ENCODE measurements around the gene SZT2. TPM values are rescaled to one million over a fixed set of nuclear protein-coding genes. Genes with fewer than 3 reads are reported as not detected.
A peak's percentile ranks its signal among the peaks of the same experiment; 100 is the strongest.

SZT2 gene
- total RNA-seq, 2 experiments from 2014 or later, result 52.2 to 60.2 TPM

GRCh38 chr1:43446881-43447835 lies 57.5 kb downstream of the SZT2 start:
- Mint-ChIP-seq H3K27me3 (no peaks in the 10 kb centered on the region), H3K4me3 (no peak overlapping the region), H3K27ac (no peak overlapping the region), H3K9me3 (ENCODE audit: low read depth) (no peaks in the 10 kb centered on the region), H3K4me1 (no peaks in the 10 kb centered on the region), H3K36me3 (peaks cover 18% of the 10 kb centered on the region)
- ATAC-seq (no peak), DNase-seq (no peak)
- CTCF ChIA-PET, result no interaction called here

- DNase-seq (no peak), ATAC-seq (no peak)
- Mint-ChIP-seq H3K9me3 (ENCODE audit: low read depth) (no peaks in the 10 kb centered on the region), H3K27ac (no peak overlapping the region), H3K4me3 (no peak overlapping the region), H3K4me1 (peaks cover 2% of the 10 kb centered on the region), H3K27me3 (no peaks in the 10 kb centered on the region), H3K36me3 (peaks cover 23% of the 10 kb centered on the region)
- CTCF ChIA-PET, result no interaction called here
These were observed 58.4 kb downstream of the SZT2 start for GRCh38 chr1:43447891-43448708.

- CTCF ChIA-PET, result no interaction called here
- H3K9me3 Mint-ChIP-seq (ENCODE audit: low read depth), result no peaks in the 10 kb centered on the region
- DNase-seq (no peak), ATAC-seq (no peak)
- H3K27me3 Mint-ChIP-seq, result no peaks in the 10 kb centered on the region
- H3K4me3 Mint-ChIP-seq, result no peak overlapping the region
- peaks cover 6% of the 10 kb centered on the region for H3K4me1 Mint-ChIP-seq
- H3K36me3 Mint-ChIP-seq, result peaks cover 21% of the 10 kb centered on the region
- no peak overlapping the region for H3K27ac Mint-ChIP-seq
These were observed 59.4 kb downstream of the SZT2 start for GRCh38 chr1:43448955-43449707.

DNA sequence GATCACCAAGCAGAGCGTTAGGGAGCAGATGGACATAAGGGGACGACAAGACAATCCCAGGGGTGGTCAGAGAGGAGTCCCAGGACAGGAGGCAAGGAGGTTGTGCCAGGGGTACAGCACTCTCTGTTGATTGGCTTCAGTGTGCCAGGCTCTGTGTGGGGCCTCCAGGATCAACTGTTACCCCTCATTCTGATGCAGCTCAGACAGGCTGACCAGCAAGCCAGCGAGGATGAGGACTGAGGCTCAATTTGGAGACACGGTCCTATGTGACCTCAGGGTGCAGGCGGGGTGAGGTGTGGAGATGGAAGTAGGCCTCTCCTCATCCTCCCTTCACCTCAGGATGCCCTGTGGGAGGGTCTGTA lies 60.0 kb downstream of the SZT2 start:
- Mint-ChIP-seq H3K4me1 (peaks cover 11% of the 10 kb centered on the region), H3K9me3 (ENCODE audit: low read depth) (no peaks in the 10 kb centered on the region), H3K4me3 (no peak overlapping the region), H3K27me3 (peaks cover 5% of the 10 kb centered on the region), H3K36me3 (peaks cover 21% of the 10 kb centered on the region), H3K27ac (no peak overlapping the region)
- CTCF ChIA-PET, result no interaction called here
- ATAC-seq (no peak), DNase-seq (peak; percentile 36)

- DNase-seq, result no peak
- no peak overlapping the region for H3K4me3 Mint-ChIP-seq
- no peak for ATAC-seq
- CTCF ChIA-PET, result no interaction called here
- no peaks in the 10 kb centered on the region for H3K9me3 Mint-ChIP-seq (ENCODE audit: low read depth)
- peaks cover 21% of the 10 kb centered on the region for H3K36me3 Mint-ChIP-seq
- H3K27me3 Mint-ChIP-seq, result peaks cover 12% of the 10 kb centered on the region
- H3K4me1 Mint-ChIP-seq, result peaks cover 11% of the 10 kb centered on the region
- no peak overlapping the region for H3K27ac Mint-ChIP-seq
These were observed 60.7 kb downstream of the SZT2 start for GRCh38 chr1:43450251-43450941.

DNA sequence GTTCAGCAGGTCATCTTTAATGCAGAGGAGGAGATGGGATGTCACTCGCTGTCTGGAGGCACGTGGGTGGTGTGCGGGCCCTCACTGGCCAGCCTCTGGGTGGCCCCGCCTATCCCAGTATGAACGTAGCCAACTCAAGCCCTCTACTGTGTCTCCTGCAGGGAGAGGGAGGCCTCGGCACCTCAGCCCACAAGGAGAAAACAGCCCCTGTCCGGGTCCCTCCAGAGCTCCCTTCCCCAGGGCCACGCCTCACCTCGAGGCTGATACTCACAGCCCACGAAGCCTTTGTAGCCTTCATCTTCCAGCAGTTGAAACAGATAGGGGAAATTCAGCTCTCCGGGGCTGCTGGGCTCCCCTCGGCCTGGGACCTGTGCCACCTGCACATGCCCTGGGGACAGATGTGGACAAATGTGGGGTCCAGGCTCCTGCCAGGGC lies 61.5 kb downstream of the SZT2 start:
- CTCF ChIA-PET, result no interaction called here
- H3K4me3 Mint-ChIP-seq, result no peak overlapping the region

GRCh38 chr1:43451701-43452532 lies 62.2 kb downstream of the SZT2 start:
- no peak overlapping the region for H3K27ac Mint-ChIP-seq
- CTCF ChIA-PET, result no interaction called here
- no peak overlapping the region for H3K4me3 Mint-ChIP-seq
- H3K27me3 Mint-ChIP-seq, result peaks cover 24% of the 10 kb centered on the region
- ATAC-seq (no peak), DNase-seq (no peak)
- H3K36me3 Mint-ChIP-seq, result peaks cover 16% of the 10 kb centered on the region
- no peaks in the 10 kb centered on the region for H3K9me3 Mint-ChIP-seq (ENCODE audit: low read depth)
- H3K4me1 Mint-ChIP-seq, result peaks cover 11% of the 10 kb centered on the region

More for the DNA sequence above, 61.5 kb downstream of the SZT2 start:
- DNase-seq (no peak), ATAC-seq (no peak)
- Mint-ChIP-seq H3K4me1 (peaks cover 11% of the 10 kb centered on the region), H3K27me3 (peaks cover 18% of the 10 kb centered on the region), H3K27ac (no peak overlapping the region), H3K36me3 (peaks cover 20% of the 10 kb centered on the region), H3K9me3 (ENCODE audit: low read depth) (no peaks in the 10 kb centered on the region)

DNA sequence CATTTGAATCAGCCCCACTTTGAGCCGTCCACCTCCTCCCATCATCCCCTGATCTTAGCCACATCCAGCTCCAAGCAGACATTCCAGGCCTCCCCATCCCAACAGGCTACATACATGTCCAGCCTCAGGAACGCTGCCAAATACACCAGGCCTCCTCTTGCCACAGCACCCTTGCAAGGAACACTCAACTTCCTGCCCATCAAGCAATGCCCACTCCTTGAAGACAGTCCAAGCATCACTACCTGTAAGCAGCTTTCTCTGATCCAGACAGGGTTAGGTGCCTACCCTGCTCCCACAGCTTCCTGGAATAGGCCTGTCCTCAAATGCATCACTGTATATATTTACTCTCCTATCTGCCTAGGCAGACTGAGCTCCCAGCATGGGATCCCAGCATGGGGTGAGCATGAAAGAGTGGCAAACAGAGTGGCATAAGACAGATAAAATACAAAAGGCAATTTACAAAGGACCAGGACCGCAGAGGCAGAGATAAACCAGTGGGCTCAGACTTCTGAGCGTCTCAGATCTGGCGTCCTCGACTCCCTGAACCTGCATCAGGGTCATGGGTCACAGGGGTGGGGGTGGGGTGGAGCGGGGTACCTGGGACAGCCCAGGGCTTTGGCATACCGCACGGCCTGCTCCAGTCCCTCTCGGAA lies 63.2 kb downstream of the SZT2 start:
- DNase-seq (no peak), ATAC-seq (no peak)
- CTCF ChIA-PET, result interaction anchor here (0.8 kb wide), 1 partner anchor 38 kb away, joined by 3 read pairs; no protein-coding TSS in a partner anchor
- H3K27ac Mint-ChIP-seq, result peak overlapping the region; percentile 42
- H3K4me1 Mint-ChIP-seq, result peaks cover 11% of the 10 kb centered on the region
- H3K4me3 Mint-ChIP-seq, result peak overlapping the region; percentile 44
- H3K36me3 Mint-ChIP-seq, result peaks cover 13% of the 10 kb centered on the region
- H3K9me3 Mint-ChIP-seq (ENCODE audit: low read depth), result no peaks in the 10 kb centered on the region
- peaks cover 32% of the 10 kb centered on the region for H3K27me3 Mint-ChIP-seq

DNA sequence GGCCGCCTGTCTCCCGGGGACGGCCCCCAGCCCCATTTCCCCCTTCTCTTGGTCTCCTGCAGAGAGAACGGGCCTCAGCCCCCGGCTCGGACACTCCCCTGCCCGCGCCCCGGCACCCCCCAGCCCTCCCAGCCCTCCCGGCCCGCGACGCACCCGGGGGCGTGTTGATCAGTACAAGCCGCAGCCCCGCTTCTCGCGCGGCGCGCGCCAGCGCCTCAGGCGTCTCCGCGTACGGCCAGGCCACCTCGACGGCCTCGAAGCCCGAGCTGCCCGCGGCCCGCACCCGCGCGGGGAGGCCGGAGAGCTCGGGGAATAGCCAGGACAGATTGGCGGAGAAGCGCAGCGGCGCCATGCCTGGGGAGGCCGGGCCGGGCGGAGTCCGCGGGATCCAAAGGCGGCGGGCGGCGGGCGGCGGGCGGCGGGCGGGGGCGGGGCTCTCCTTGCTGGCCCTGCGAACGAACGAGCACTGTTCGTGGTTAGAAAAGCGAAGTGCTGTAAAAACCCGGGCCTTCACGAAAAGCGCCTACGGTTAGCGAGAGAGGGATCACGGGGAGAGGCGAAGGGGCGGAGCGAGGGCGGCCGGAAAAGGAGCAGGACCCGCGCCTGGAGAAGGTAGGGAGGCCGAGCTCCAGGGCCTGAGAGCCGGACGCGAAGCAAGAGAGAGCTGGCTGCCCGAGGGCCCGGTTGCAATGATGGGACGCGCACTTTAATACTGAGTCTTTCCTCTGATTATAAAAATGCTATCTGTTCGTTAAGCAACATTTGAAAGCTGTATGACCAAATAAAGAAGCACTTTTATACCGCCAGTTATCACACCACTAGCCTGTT lies 64.0 kb downstream of the SZT2 start, which contains the start of gene HYI:
Gene HYI, minus strand, starts transcription at position 490 of the 828 bp plus-strand sequence. Its CDS starts 138 bp downstream, at position 352.
- CTCF ChIA-PET, result interaction anchor here (0.8 to 1.8 kb wide), 3 partner anchors 39 to 492 kb away, joined by 3 to 5 read pairs (median 3); no protein-coding TSS in a partner anchor
- peaks cover 40% of the 10 kb centered on the region for H3K27me3 Mint-ChIP-seq
- peak; percentile 66 for ATAC-seq
- H3K4me1 Mint-ChIP-seq, result peaks cover 11% of the 10 kb centered on the region
- H3K27ac Mint-ChIP-seq, result peak within 1 kb of the TSS; percentile 78
- peak; percentile 79 for DNase-seq
- peaks cover 13% of the 10 kb centered on the region for H3K36me3 Mint-ChIP-seq
- peak within 1 kb of the TSS; percentile 79 for H3K4me3 Mint-ChIP-seq
- no peaks in the 10 kb centered on the region for H3K9me3 Mint-ChIP-seq (ENCODE audit: low read depth)

DNA sequence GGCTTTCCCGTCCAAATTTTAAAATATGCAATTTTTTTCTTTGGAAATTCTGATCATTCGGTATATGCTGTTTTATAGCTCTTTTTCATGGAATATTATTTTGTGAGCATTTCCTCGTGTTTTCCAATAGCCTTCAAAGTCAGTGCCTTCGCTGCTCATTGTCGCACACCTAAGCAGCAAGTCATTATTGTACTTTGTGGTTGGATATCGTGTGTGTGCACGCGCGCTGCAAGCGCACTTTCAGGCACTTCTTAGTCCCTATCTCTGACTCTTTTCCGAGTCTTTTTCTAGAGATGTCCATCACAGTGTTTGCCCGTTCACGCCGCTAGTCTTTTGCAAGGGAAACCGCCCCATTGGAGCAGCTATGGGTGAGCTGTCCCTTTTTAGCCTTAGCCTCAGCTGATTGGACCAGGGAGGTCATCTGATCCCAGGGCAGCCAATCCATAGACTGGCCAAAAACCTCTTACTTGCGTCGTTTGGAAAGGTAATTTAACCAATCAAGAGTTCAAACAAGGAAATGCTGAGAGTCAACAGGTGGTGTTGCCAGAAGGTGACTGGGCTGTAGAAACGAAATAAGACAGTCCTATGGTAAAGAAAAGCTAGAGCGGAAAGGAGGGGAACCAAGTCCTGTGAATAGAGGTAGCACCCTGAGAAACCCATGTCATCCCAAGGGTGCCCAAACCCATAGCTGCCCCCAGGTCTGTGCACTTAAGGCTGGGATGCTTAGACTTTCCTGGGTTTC lies 64.7 kb downstream of the SZT2 start:
- DNase-seq (peak; percentile 78), ATAC-seq (peak; percentile 85)
- Mint-ChIP-seq H3K27me3 (peaks cover 48% of the 10 kb centered on the region), H3K36me3 (peaks cover 11% of the 10 kb centered on the region), H3K27ac (peak overlapping the region; percentile 78), H3K4me3 (peak overlapping the region; percentile 79), H3K4me1 (peaks cover 11% of the 10 kb centered on the region), H3K9me3 (ENCODE audit: low read depth) (no peaks in the 10 kb centered on the region)
- CTCF ChIA-PET, result interaction anchor here (0.6 to 1.8 kb wide), 4 partner anchors 228 to 491 kb away, joined by 3 to 5 read pairs (median 3); no protein-coding TSS in a partner anchor
